K562 (cell line): ENCODE measurements around the gene IGSF3. TPM values are rescaled to one million over a fixed set of nuclear protein-coding genes. Genes with fewer than 3 reads are reported as not detected.

ENCODE experiments used
- CBFA2T3 ChIP-seq: fragments of 450-650 bp; IDR thresholded peaks from 2 replicates; pipeline ENCODE4 v1.6.1; 2017
- DLX4 ChIP-seq: fragments of 250-450 bp; sonication (Bioruptor Pico); IDR thresholded peaks from 2 replicates; pipeline ENCODE4 v1.6.1; 2021; ENCODE audit warnings: mild to moderate bottlenecking
- EGR1 ChIP-seq: fragments of 450-650 bp; conservative IDR thresholded peaks from 2 replicates; pipeline ENCODE4 v1.6.1; 2017; ENCODE audit warnings: mild to moderate bottlenecking
- ESRRA ChIP-seq: fragments of 450-650 bp; IDR thresholded peaks from 2 replicates; pipeline ENCODE4 v1.6.1; 2014; ENCODE audit warnings: low read depth, mild to moderate bottlenecking, moderate library complexity, borderline replicate concordance
- MNT ChIP-seq, 2 experiments: fragments of 450-650 bp; conservative IDR thresholded peaks; 2 replicates each; pipeline ENCODE4 v1.6.1; 2017; ENCODE audit warnings: mild to moderate bottlenecking in 2 of 2, moderate library complexity in 2 of 2
- NCOA2 ChIP-seq, 2 experiments: fragments of 450-650 bp; IDR thresholded peaks; 2 replicates each; pipeline ENCODE4 v1.6.1; 2018; ENCODE audit warnings: mild to moderate bottlenecking in 2 of 2, moderate library complexity in 1 of 2; ENCODE audit not compliant: partially characterized antibody in 2 of 2
- NFIX ChIP-seq: fragments of 250-450 bp; sonication (Bioruptor Pico); IDR thresholded peaks from 2 replicates; pipeline ENCODE4 v1.4.0; 2020; ENCODE audit warnings: low read depth, mild to moderate bottlenecking, moderate library complexity
- PRMT5 ChIP-seq: sonication (generic); formaldehyde crosslinking; IDR thresholded peaks from 2 replicates; pipeline ENCODE4 v1.5.0; 2020; ENCODE audit warnings: missing genetic modification reagents
- RFX5 ChIP-seq: IDR thresholded peaks from 2 replicates; pipeline ENCODE4 v1.6.1; 2011; ENCODE audit warnings: low read depth, mild to moderate bottlenecking, improper control_type of control experiment, low read length
- SMARCC2 ChIP-seq: fragments of 450-650 bp; IDR thresholded peaks from 2 replicates; pipeline ENCODE4 v1.6.1; 2017; ENCODE audit warnings: antibody characterized with exemption, moderate library complexity, mild to moderate bottlenecking, low read depth
- SMC3 ChIP-seq: conservative IDR thresholded peaks from 2 replicates; pipeline ENCODE4 v1.6.1; 2011; ENCODE audit warnings: low read depth, low read length, improper control_type of control experiment; ENCODE audit not compliant: insufficient read depth
- TCF15 ChIP-seq: fragments of 250-450 bp; sonication (Bioruptor Pico); IDR thresholded peaks from 2 replicates; pipeline ENCODE4 v1.8.0; 2022; ENCODE audit warnings: moderate library complexity, mild to moderate bottlenecking, inconsistent platforms
- TEAD1 ChIP-seq, 2 experiments: fragments of 450-650 bp in 1 of 2; sonication (generic) in 1 of 2; formaldehyde crosslinking; IDR thresholded peaks; 2 replicates each; pipeline versions ENCODE4 v1.4.0 to v1.8.0; 2020 to 2022; ENCODE audit warnings: mild to moderate bottlenecking in 2 of 2, missing genetic modification reagents in 1 of 2
- THAP12 ChIP-seq: fragments of 250-450 bp; sonication (Bioruptor Pico); IDR thresholded peaks from 2 replicates; pipeline ENCODE4 v1.9.0; 2021; ENCODE audit warnings: mild to moderate bottlenecking, inconsistent platforms
- U2AF1 ChIP-seq: fragments of 200-400 bp; formaldehyde crosslinking; optimal IDR thresholded peaks from 2 replicates; pipeline ENCODE3; 2017; ENCODE audit warnings: mild to moderate bottlenecking, low read depth, low read length, moderate library complexity
- USF2 ChIP-seq: sonication (generic); formaldehyde crosslinking; IDR thresholded peaks from 2 replicates; pipeline ENCODE4 v1.5.0; 2020; ENCODE audit warnings: missing genetic modification reagents
- YY1 ChIP-seq, 3 experiments: IDR thresholded peaks; 2 replicates each; pipeline ENCODE4 v1.6.1; 2011; ENCODE audit warnings: low read length in 2 of 3, mild to moderate bottlenecking in 2 of 3, moderate library complexity in 2 of 3, borderline replicate concordance in 1 of 3, control low read depth in 1 of 3, low read depth in 1 of 3; ENCODE audit not compliant: insufficient read depth in 3 of 3, insufficient replicate concordance in 2 of 3, control insufficient read depth in 1 of 3, insufficient read length in 1 of 3; ENCODE audit errors: extremely low read depth in 1 of 3
- ZC3H11A ChIP-seq: IDR thresholded peaks from 2 replicates; pipeline ENCODE4 v1.6.1; 2012; ENCODE audit warnings: low read depth, low read length, improper control_type of control experiment
- ZKSCAN3 ChIP-seq: fragments of 250-450 bp; sonication (Bioruptor Pico); IDR thresholded peaks from 2 replicates; pipeline ENCODE4 v1.4.0; 2020
- ZNF395 ChIP-seq: fragments of 200-800 bp; sonication (Bioruptor generic); IDR thresholded peaks from 2 replicates; pipeline ENCODE4 v1.6.1; 2017; ENCODE audit warnings: missing genetic modification characterization, missing compliant biosample characterization
- polyA plus RNA-seq, 8 experiments: library from polyadenylated mRNA; depleted of rRNA in 4 of 8; stranded (reverse) in 5 of 8; unstranded in 3 of 8; fragments of >200 nt; fragmentation: Nextera tagmentation in 2 of 8; fragmentation: Illumina TruSeq in 1 of 8; extraction: Ambion mirVana in 2 of 8; extraction: Trizol in 1 of 8; gene quantifications; 2 replicates each; pipeline versions ENCODE4 v1.2.1 to v1.2.3, GENCODE V29; 2011 to 2014; ENCODE audit warnings: inconsistent platforms in 1 of 8, missing spikeins in 1 of 8
- total RNA-seq, 7 experiments: library from RNA; depleted of rRNA in 6 of 7; stranded (reverse); fragments of >200 nt in 6 of 7; fragmentation: Illumina TruSeq in 2 of 7; extraction: Trizol in 2 of 7; gene quantifications; 2 replicates each; pipeline versions ENCODE4 v1.2.1 to v1.2.3, GENCODE V29; 2011 to 2021; ENCODE audit warnings: low replicate concordance in 1 of 7

The IGSF3 gene
- total and polyA plus RNA-seq, 9 of the 15 experiments (the other 6 are each of a cell fraction or from before 2014, with no cell fraction given): 1.1 to 15.0 (median 8.3) TPM

- no peak for TF ChIP-seq TCF15 (CRISPR knock-in tag)
- no peak for TF ChIP-seq PRMT5
- no peak for TF ChIP-seq ESRRA
- no peak for TF ChIP-seq SMC3
- no peak for TF ChIP-seq THAP12 (CRISPR knock-in tag)
- TF ChIP-seq ZKSCAN3: no peak
- no peak for TF ChIP-seq NCOA2 (IDR thresholded peaks at IDR 0.05; ENCODE audit: partially characterized antibody in 2 of 2)
- TF ChIP-seq NFIX (CRISPR knock-in tag): no peak
- no peak for TF ChIP-seq DLX4 (CRISPR knock-in tag)
- TF ChIP-seq U2AF1: no peak
- TF ChIP-seq MNT (conservative IDR thresholded peaks at IDR 0.05): peak; percentile 45 to 78; a peak in 3 of 4 replicates
- TF ChIP-seq SMARCC2: no peak
- TF ChIP-seq EGR1: no peak
- TF ChIP-seq CBFA2T3: peak; percentile 41; the same call in 1 of the 2 replicates
- no peak for TF ChIP-seq TEAD1 (CRISPR knock-in tag; IDR thresholded peaks at IDR 0.05)
- TF ChIP-seq YY1 (IDR thresholded peaks at IDR 0.05; ENCODE audit: borderline replicate concordance in 1 of 3, control insufficient read depth in 1 of 3, extremely low read depth in 1 of 3, insufficient read depth in 3 of 3, insufficient read length in 1 of 3, insufficient replicate concordance in 2 of 3, low read depth in 1 of 3, low read length in 2 of 3): peak in 1 of 3 experiments; percentile 42
- TF ChIP-seq ZC3H11A: no peak
- no peak for TF ChIP-seq USF2 (CRISPR knock-in tag)
- no peak for TF ChIP-seq RFX5
- no peak for TF ChIP-seq ZNF395 (CRISPR knock-in tag)
Observed at GRCh38 chr1:116569776-116570357, 97.7 kb downstream of the IGSF3 start (continued).
